Right atrium auricular region (tissue), 2 donors: Measurements from ENCODE around the gene GRID2IP. TPM values are rescaled to one million over a fixed set of nuclear protein-coding genes. Genes with fewer than 3 reads are reported as not detected.

ENCODE experiments used
- DNase-seq: peaks from one replicate; pipeline ENCODE4 v3.0.0-alpha.2; 2019; ENCODE audit warnings: low spot score
- H3K27ac ChIP-seq, 2 donors: fragments of 200-600 bp; sonication (generic); 1 replicate in 1 of 2; 2 replicates in 1 of 2; pipeline ENCODE4 v1.5.1; 2016 to 2019
- H3K27me3 ChIP-seq, 2 donors: fragments of 200-600 bp; sonication (generic); one replicate each; pipeline versions ENCODE4 v1.5.1 to v1.6.0; 2017 to 2019
- H3K36me3 ChIP-seq: fragments of 200-600 bp; sonication (generic); one replicate; pipeline ENCODE4 v1.5.1; 2016
- H3K4me1 ChIP-seq, 2 donors: fragments of 200-600 bp; sonication (generic); one replicate each; pipeline versions ENCODE4 v1.5.1 to v1.6.0; 2017 to 2019
- H3K4me3 ChIP-seq, 2 donors: fragments of 200-600 bp; sonication (generic); 1 replicate in 1 of 2; 2 replicates in 1 of 2; pipeline ENCODE4 v1.5.1; 2017 to 2019; ENCODE audit warnings: mild to moderate bottlenecking in 1 of 2, moderate library complexity in 1 of 2
- H3K9me3 ChIP-seq, 2 donors: fragments of 200-600 bp; sonication (generic); one replicate each; pipeline ENCODE4 v1.5.1; 2019
- CTCF ChIP-seq, 2 donors: fragments of 200-600 bp; sonication (generic); IDR thresholded peaks; one replicate each; pipeline ENCODE4 v1.5.1; 2019; ENCODE audit warnings: antibody characterized with exemption in 2 of 2
- total RNA-seq, 2 donors: library from RNA; depleted of rRNA; stranded (reverse); fragments of >200 nt; gene quantifications; one replicate each; pipeline ENCODE4 v1.1.0, GENCODE V29; 2016

The GRID2IP gene
- total RNA-seq, 2 donors from 2014 or later: 0.28 TPM; not detected in 1

- Histone ChIP-seq H3K9me3 (no peaks in the 10 kb centered on the region), H3K4me1 (peaks cover 0 to 3% of the 10 kb centered on the region in 2 donors), H3K27me3 (no peaks in the 10 kb centered on the region), H3K36me3 (no peaks in the 10 kb centered on the region), H3K27ac (no peak overlapping the region), H3K4me3 (no peak overlapping the region)
- no peak for DNase-seq
- TF ChIP-seq CTCF (IDR thresholded peaks at IDR 0.05): no peak
These were observed 53.3 kb downstream of the GRID2IP start for GRCh38 chr7:6497994-6498393.

GRCh38 chr7:6497637-6497905 is 53.7 kb downstream of the GRID2IP start:
- no peak for TF ChIP-seq CTCF (IDR thresholded peaks at IDR 0.05)
- no peak for DNase-seq
- Histone ChIP-seq H3K4me1 (no peaks in the 10 kb centered on the region), H3K36me3 (no peaks in the 10 kb centered on the region), H3K27me3 (no peaks in the 10 kb centered on the region), H3K4me3 (no peak overlapping the region), H3K27ac (no peak overlapping the region), H3K9me3 (no peaks in the 10 kb centered on the region)

- TF ChIP-seq CTCF (IDR thresholded peaks at IDR 0.05): no peak
- Histone ChIP-seq H3K4me3 (no peak overlapping the region), H3K27ac (no peak overlapping the region), H3K9me3 (no peaks in the 10 kb centered on the region), H3K36me3 (no peaks in the 10 kb centered on the region), H3K27me3 (no peaks in the 10 kb centered on the region), H3K4me1 (no peaks in the 10 kb centered on the region)
- DNase-seq: no peak
These were observed 54.2 kb downstream of the GRID2IP start for GRCh38 chr7:6496842-6497636.

GRCh38 chr7:6495597-6496262 is 55.5 kb downstream of the GRID2IP start:
- Histone ChIP-seq H3K36me3 (no peaks in the 10 kb centered on the region), H3K27ac (no peak overlapping the region), H3K9me3 (no peaks in the 10 kb centered on the region), H3K4me3 (no peak overlapping the region), H3K27me3 (no peaks in the 10 kb centered on the region), H3K4me1 (no peaks in the 10 kb centered on the region)
- DNase-seq: no peak
- no peak for TF ChIP-seq CTCF (IDR thresholded peaks at IDR 0.05)

- no peaks in the 10 kb centered on the region for H3K36me3 ChIP-seq
- H3K27ac ChIP-seq: no peak overlapping the region
- no peaks in the 10 kb centered on the region for H3K4me1 ChIP-seq
- H3K27me3 ChIP-seq: no peaks in the 10 kb centered on the region
- no peak for TF ChIP-seq CTCF (IDR thresholded peaks at IDR 0.05)
- no peak for DNase-seq
- H3K4me3 ChIP-seq: no peak overlapping the region
- H3K9me3 ChIP-seq: peaks cover 0 to 5% of the 10 kb centered on the region in 2 donors
These were observed 56.9 kb downstream of the GRID2IP start for GRCh38 chr7:6494365-6494764.
